Measurements from ENCODE around the gene AIFM1.

Gene AIFM1

GRCh38 chrX:130083656-130084382 lies 81.8 kb downstream of the AIFM1 start:
- H3K36me3 Mint-ChIP-seq = peaks cover 5 to 9% of the 10 kb centered on the region in 2 donors
- ATAC-seq (replicated peaks) = peak; percentile 49 to 60

GRCh38 chrX:130083107-130083490 lies 82.5 kb downstream of the AIFM1 start:
- H3K4me3 Mint-ChIP-seq = peak overlapping the region; percentile 73 to 78
- H3K4me1 Mint-ChIP-seq = peaks cover 63 to 64% of the 10 kb centered on the region in 2 donors
- DNase-seq (no peak), ATAC-seq (replicated peaks) (no peak)
- H3K27ac Mint-ChIP-seq = peak overlapping the region; percentile 88
- H3K9me3 Mint-ChIP-seq = no peaks in the 10 kb centered on the region
- no peaks in the 10 kb centered on the region for H3K27me3 Mint-ChIP-seq
- H3K36me3 Mint-ChIP-seq = peaks cover 8 to 12% of the 10 kb centered on the region in 2 donors

More at GRCh38 chrX:130083656-130084382, 81.8 kb downstream of the AIFM1 start:
- H3K27me3 Mint-ChIP-seq = no peaks in the 10 kb centered on the region
- peaks cover 63 to 71% of the 10 kb centered on the region in 2 donors for H3K4me1 Mint-ChIP-seq
- peak; percentile 50 for DNase-seq
- H3K4me3 Mint-ChIP-seq = peak overlapping the region; percentile 78 to 81
- H3K9me3 Mint-ChIP-seq = no peaks in the 10 kb centered on the region
- peak overlapping the region; percentile 96 for H3K27ac Mint-ChIP-seq

GRCh38 chrX:130082244-130083106 lies 83.2 kb downstream of the AIFM1 start:
- peaks cover 57 to 60% of the 10 kb centered on the region in 2 donors for H3K4me1 Mint-ChIP-seq
- peak; percentile 67 to 70 for ATAC-seq (replicated peaks)
- no peaks in the 10 kb centered on the region for H3K27me3 Mint-ChIP-seq
- H3K36me3 Mint-ChIP-seq = peaks cover 8 to 12% of the 10 kb centered on the region in 2 donors
- DNase-seq = peak; percentile 71
- peak overlapping the region; percentile 88 for H3K27ac Mint-ChIP-seq
- H3K9me3 Mint-ChIP-seq = no peaks in the 10 kb centered on the region
- peak overlapping the region; percentile 69 to 73 for H3K4me3 Mint-ChIP-seq

- Mint-ChIP-seq H3K9me3 (no peaks in the 10 kb centered on the region), H3K36me3 (peaks cover 8 to 12% of the 10 kb centered on the region in 2 donors), H3K27me3 (no peaks in the 10 kb centered on the region), H3K4me1 (peaks cover 50 to 55% of the 10 kb centered on the region in 2 donors), H3K27ac (peak overlapping the region; percentile 88), H3K4me3 (peak overlapping the region; percentile 69 to 73)
- ATAC-seq (replicated peaks) = no peak
- DNase-seq = no peak
Measured at GRCh38 chrX:130081421-130082045, 84.1 kb downstream of the AIFM1 start.

GRCh38 chrX:130080791-130081367 lies 84.8 kb downstream of the AIFM1 start:
- Mint-ChIP-seq H3K36me3 (peaks cover 3 to 11% of the 10 kb centered on the region in 2 donors), H3K27me3 (no peaks in the 10 kb centered on the region), H3K27ac (no peak overlapping the region), H3K4me3 (no peak overlapping the region), H3K9me3 (no peaks in the 10 kb centered on the region), H3K4me1 (peaks cover 43 to 49% of the 10 kb centered on the region in 2 donors)
- no peak for DNase-seq
- ATAC-seq (replicated peaks) = no peak

- no peak overlapping the region for H3K4me3 Mint-ChIP-seq
- DNase-seq (peak; percentile 23), ATAC-seq (replicated peaks) (no peak)
- H3K9me3 Mint-ChIP-seq = no peaks in the 10 kb centered on the region
- no peaks in the 10 kb centered on the region for H3K27me3 Mint-ChIP-seq
- no peak overlapping the region for H3K27ac Mint-ChIP-seq
- peaks cover 7 to 15% of the 10 kb centered on the region in 2 donors for H3K36me3 Mint-ChIP-seq
- H3K4me1 Mint-ChIP-seq = peaks cover 35 to 41% of the 10 kb centered on the region in 2 donors
Measured at GRCh38 chrX:130079824-130080406, 85.7 kb downstream of the AIFM1 start.

All from stimulated activated naive B cell treated with anti-CD40 and anti-IgM and Interleukin-4, amounts not matched to agents 10 μg/mL and 1 μg/mL and 100 μg/mL, for 72 hours (primary cell).